MV-4-11 (cell line): Measurements from ENCODE around the gene PRSS33.
A peak's percentile ranks its signal among the peaks of the same experiment; 100 is the strongest.

Source experiments
- DNase-seq: peaks from one replicate; lab custom pipeline; 2025; lab: John Stamatoyannopoulos, UW

PRSS33 gene

DNA sequence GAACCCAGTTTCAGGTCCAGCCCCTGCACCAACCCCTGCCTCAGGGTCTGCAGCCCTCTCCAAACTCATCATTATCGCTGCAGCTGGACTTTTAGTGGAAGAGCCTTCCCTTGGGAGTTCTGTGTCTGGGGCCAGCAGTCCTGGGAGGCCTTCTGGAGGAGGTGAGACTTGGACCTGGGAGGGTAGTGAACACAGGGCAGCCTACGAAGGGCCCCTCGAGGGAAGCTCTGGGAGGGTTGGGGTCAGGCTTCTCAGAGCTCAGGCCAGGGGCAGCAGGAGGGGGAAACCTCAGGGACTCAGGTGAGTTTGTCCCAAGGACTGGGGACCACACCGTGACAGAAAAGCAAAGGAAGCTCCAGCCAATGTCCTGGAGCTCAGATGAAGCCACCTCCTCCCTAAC, 46.2 kb downstream of the PRSS33 start:
- no peak for DNase-seq

- DNase-seq = no peak
Observed at GRCh38 chr16:2740476-2740875, 46.9 kb downstream of the PRSS33 start.

GRCh38 chr16:2739625-2740430, 47.5 kb downstream of the PRSS33 start:
- no peak for DNase-seq

DNA sequence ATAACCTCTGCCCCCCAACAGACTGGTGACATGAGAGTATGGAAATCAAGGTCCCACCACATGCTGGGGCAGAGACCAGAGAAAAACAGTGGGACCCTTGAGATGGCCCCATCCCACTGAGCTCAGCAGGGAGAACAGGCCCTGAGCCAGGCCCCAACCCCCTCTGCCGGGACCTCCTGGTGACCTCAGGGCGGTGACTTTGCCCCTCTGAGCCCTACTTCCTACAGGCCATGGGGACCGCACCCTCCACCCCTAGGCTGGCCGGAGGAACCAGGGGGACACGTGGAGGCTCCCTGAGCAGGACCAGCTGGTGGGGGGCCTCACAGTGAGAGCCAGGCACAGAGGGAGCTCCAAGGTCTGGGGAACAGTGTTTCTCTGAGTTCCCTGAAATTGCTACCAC, 48.7 kb downstream of the PRSS33 start:
- DNase-seq = no peak

- DNase-seq = no peak
Observed at GRCh38 chr16:2737895-2738418, 49.4 kb downstream of the PRSS33 start.

- DNase-seq = no peak
Observed at GRCh38 chr16:2737238-2737605, 50.1 kb downstream of the PRSS33 start.

- DNase-seq = no peak
Observed at GRCh38 chr16:2736476-2737237, 50.7 kb downstream of the PRSS33 start.

GRCh38 chr16:2734844-2735515, 52.4 kb downstream of the PRSS33 start:
- peak; percentile 89 for DNase-seq
